ENCODE results near the gene WNK2.

The WNK2 gene

GRCh38 chr9:93185266-93186214, 1.6 kb downstream of the WNK2 start:
- no peak for DNase-seq (ENCODE audit: low read depth)

GRCh38 chr9:93186215-93186945, 2.4 kb downstream of the WNK2 start:
- DNase-seq (ENCODE audit: low read depth) = no peak

GRCh38 chr9:93187047-93187446, 3.1 kb downstream of the WNK2 start:
- DNase-seq (ENCODE audit: low read depth) = no peak

- no peak for DNase-seq (ENCODE audit: low read depth)
Observed at GRCh38 chr9:93187574-93187973, 3.6 kb downstream of the WNK2 start.

GRCh38 chr9:93188426-93189368, 4.8 kb downstream of the WNK2 start:
- DNase-seq (ENCODE audit: low read depth) = no peak

- DNase-seq (ENCODE audit: low read depth) = no peak
Observed at GRCh38 chr9:93189369-93190132, 5.6 kb downstream of the WNK2 start.

GRCh38 chr9:93190133-93190525, 6.2 kb downstream of the WNK2 start:
- no peak for DNase-seq (ENCODE audit: low read depth)

GRCh38 chr9:93190656-93191353, 6.9 kb downstream of the WNK2 start:
- no peak for DNase-seq (ENCODE audit: low read depth)

GRCh38 chr9:93191354-93191660, 7.4 kb downstream of the WNK2 start:
- no peak for DNase-seq (ENCODE audit: low read depth)

GRCh38 chr9:93192721-93193387, 8.9 kb downstream of the WNK2 start:
- DNase-seq (ENCODE audit: low read depth) = no peak

GRCh38 chr9:93193388-93194220, 9.7 kb downstream of the WNK2 start:
- no peak for DNase-seq (ENCODE audit: low read depth)

- no peak for DNase-seq (ENCODE audit: low read depth)
Observed at GRCh38 chr9:93194221-93194625, 10.3 kb downstream of the WNK2 start.

GRCh38 chr9:93194641-93195040, 10.7 kb downstream of the WNK2 start:
- DNase-seq (ENCODE audit: low read depth) = no peak

- DNase-seq (ENCODE audit: low read depth) = no peak
Observed at GRCh38 chr9:93196096-93197055, 12.4 kb downstream of the WNK2 start.

- no peak for DNase-seq (ENCODE audit: low read depth)
Observed at GRCh38 chr9:93197670-93198069, 13.7 kb downstream of the WNK2 start.

GRCh38 chr9:93198117-93198837, 14.3 kb downstream of the WNK2 start:
- no peak for DNase-seq (ENCODE audit: low read depth)

- DNase-seq (ENCODE audit: low read depth) = no peak
Observed at GRCh38 chr9:93198838-93199625, 15.1 kb downstream of the WNK2 start.

Measured in non-pigmented ciliary epithelial cell (primary cell).